ENCODE data around the gene SLIT3.
"Not testable (repeated sequence)": the region's sequence is repeated elsewhere in the genome, so short reads cannot be mapped to it uniquely, and the experiment has no call there.

SLIT3 gene

DNA sequence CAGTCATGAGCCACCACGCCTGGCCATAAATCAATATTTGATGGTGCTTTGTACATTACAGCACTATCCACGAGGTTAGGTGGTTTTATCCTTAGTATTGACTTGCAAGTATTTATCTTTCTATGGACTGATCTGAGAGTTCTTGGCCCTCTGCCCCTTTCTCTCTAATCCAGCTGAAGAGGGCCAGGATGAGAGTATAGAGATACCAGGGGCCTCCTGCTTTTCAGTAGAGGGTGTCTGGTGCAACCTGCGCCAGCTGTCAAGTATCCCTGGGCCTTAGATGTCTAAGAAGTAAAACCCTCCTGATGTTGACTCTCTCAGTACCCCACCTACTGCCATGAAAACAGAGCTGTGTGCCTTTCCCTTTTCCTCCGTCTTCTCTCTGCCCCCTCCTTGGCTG, 153.4 kb downstream of the SLIT3 start:
- H3K36me3 ChIP-seq (replicated peaks; ENCODE audit: low read depth, low read length), result no peaks in the 10 kb centered on the region
- no peaks in the 10 kb centered on the region for H4K20me1 ChIP-seq (ENCODE audit: insufficient read depth, low read length)
- TF ChIP-seq, protein P1, sequence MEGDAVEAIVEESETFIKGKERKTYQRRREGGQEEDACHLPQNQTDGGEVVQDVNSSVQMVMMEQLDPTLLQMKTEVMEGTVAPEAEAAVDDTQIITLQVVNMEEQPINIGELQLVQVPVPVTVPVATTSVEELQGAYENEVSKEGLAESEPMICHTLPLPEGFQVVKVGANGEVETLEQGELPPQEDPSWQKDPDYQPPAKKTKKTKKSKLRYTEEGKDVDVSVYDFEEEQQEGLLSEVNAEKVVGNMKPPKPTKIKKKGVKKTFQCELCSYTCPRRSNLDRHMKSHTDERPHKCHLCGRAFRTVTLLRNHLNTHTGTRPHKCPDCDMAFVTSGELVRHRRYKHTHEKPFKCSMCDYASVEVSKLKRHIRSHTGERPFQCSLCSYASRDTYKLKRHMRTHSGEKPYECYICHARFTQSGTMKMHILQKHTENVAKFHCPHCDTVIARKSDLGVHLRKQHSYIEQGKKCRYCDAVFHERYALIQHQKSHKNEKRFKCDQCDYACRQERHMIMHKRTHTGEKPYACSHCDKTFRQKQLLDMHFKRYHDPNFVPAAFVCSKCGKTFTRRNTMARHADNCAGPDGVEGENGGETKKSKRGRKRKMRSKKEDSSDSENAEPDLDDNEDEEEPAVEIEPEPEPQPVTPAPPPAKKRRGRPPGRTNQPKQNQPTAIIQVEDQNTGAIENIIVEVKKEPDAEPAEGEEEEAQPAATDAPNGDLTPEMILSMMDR (IDR thresholded peaks at IDR 0.05; ENCODE audit: low read depth, low read length), result no peak
- no peak for TF ChIP-seq EZH2phosphoT487 (IDR thresholded peaks at IDR 0.05; ENCODE audit: low read depth)
- H3K27ac ChIP-seq (ENCODE audit: low read length), result no peak overlapping the region
- H3K79me2 ChIP-seq (ENCODE audit: low read length), result no peaks in the 10 kb centered on the region
- H3K4me3 ChIP-seq (ENCODE audit: low read length), result no peak overlapping the region
- H3K9me3 ChIP-seq (ENCODE audit: insufficient read depth, low read length), result no peaks in the 10 kb centered on the region
- H3K4me1 ChIP-seq (ENCODE audit: low read length), result no peaks in the 10 kb centered on the region
- no peak overlapping the region for H3K4me2 ChIP-seq (ENCODE audit: low read length)
- H2AFZ ChIP-seq (ENCODE audit: low read depth, low read length), result no peak overlapping the region
- H3K27me3 ChIP-seq (ENCODE audit: low read depth, low read length), result peaks cover 61% of the 10 kb centered on the region
- H3K9ac ChIP-seq (ENCODE audit: low read length), result no peak overlapping the region

DNA sequence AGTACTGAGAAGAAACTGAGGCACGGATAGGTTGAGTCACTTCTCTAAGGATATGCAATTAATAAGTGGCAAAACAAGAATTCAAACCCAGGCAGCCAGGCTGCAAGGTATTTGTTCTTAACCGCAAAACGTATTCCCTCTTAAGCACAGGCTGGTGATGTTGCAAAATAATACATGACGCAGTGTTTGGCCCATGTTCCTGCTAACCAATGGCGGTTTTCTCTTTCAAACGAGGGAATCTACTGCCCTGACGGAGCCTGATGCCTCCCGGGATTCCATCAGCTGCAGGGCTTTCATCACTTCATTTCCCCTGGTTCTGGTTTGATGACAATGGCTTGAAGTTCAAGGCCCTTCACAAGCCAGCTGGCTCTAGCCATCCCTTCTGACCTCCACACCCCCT, 154.8 kb downstream of the SLIT3 start:
- Histone ChIP-seq H3K4me3 (ENCODE audit: low read length) (no peak overlapping the region), H3K27ac (ENCODE audit: low read length) (no peak overlapping the region), H3K4me1 (ENCODE audit: low read length) (no peaks in the 10 kb centered on the region), H3K9ac (ENCODE audit: low read length) (no peak overlapping the region), H3K4me2 (ENCODE audit: low read length) (no peak overlapping the region), H3K9me3 (ENCODE audit: insufficient read depth, low read length) (no peaks in the 10 kb centered on the region), H3K36me3 (replicated peaks; ENCODE audit: low read depth, low read length) (no peaks in the 10 kb centered on the region), H3K79me2 (ENCODE audit: low read length) (no peaks in the 10 kb centered on the region), H3K27me3 (ENCODE audit: low read depth, low read length) (peaks cover 49% of the 10 kb centered on the region), H2AFZ (ENCODE audit: low read depth, low read length) (no peak overlapping the region), H4K20me1 (ENCODE audit: insufficient read depth, low read length) (no peaks in the 10 kb centered on the region)
- no peak for TF ChIP-seq EZH2phosphoT487 (IDR thresholded peaks at IDR 0.05; ENCODE audit: low read depth)
- TF ChIP-seq, protein P1 (IDR thresholded peaks at IDR 0.05; ENCODE audit: low read depth, low read length), result no peak

DNA sequence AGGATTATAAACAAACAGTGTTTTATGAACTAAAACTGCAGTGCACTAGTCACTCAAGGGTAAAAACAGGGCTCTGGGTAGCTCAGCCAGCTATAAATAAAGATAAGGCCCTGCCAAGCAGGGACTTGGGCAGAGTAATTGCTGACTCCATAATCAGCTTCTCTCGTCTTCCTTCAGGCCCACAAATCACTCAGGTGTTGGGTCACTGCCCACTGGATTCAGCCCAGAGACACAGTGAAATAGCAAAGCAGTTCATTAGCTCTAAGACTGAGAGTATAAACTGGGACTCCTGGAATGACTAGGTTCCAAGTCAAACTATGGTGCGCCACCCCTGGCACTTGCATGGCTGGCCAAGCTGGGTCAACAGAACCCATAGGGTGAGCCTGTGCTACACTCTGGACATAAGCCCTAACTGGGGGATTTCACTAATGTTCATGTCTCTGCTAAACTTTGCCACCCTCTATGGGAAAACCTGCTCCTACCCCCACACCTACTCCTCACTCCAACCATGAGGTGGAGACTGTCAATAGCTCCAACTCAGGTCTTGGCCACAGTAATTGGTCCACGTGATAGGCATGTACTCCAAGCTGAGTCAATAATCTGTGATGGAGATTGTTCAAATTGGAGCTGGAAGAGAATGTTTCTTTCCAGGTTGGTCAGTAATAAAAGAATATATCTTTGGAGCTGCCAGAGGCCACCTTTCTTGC, 158.5 kb downstream of the SLIT3 start:
- Histone ChIP-seq H3K79me2 (ENCODE audit: low read length) (no peaks in the 10 kb centered on the region), H4K20me1 (ENCODE audit: insufficient read depth, low read length) (no peaks in the 10 kb centered on the region), H3K9ac (ENCODE audit: low read length) (no peak overlapping the region), H3K27me3 (ENCODE audit: low read depth, low read length) (peaks cover 26% of the 10 kb centered on the region), H3K4me2 (ENCODE audit: low read length) (no peak overlapping the region), H3K4me3 (ENCODE audit: low read length) (no peak overlapping the region), H3K36me3 (replicated peaks; ENCODE audit: low read depth, low read length) (no peaks in the 10 kb centered on the region), H3K4me1 (ENCODE audit: low read length) (no peaks in the 10 kb centered on the region), H3K9me3 (ENCODE audit: insufficient read depth, low read length) (no peaks in the 10 kb centered on the region), H3K27ac (ENCODE audit: low read length) (no peak overlapping the region), H2AFZ (ENCODE audit: low read depth, low read length) (no peak overlapping the region)
- TF ChIP-seq, protein P1 (IDR thresholded peaks at IDR 0.05; ENCODE audit: low read depth, low read length), result no peak
- TF ChIP-seq EZH2phosphoT487 (IDR thresholded peaks at IDR 0.05; ENCODE audit: low read depth), result no peak

- not testable (repeated sequence) for H3K9ac ChIP-seq (ENCODE audit: low read length); H4K20me1 ChIP-seq (ENCODE audit: insufficient read depth, low read length); H3K36me3 ChIP-seq (replicated peaks; ENCODE audit: low read depth, low read length); H3K4me2 ChIP-seq (ENCODE audit: low read length); H3K4me3 ChIP-seq (ENCODE audit: low read length); H3K9me3 ChIP-seq (ENCODE audit: insufficient read depth, low read length); H3K27ac ChIP-seq (ENCODE audit: low read length); H2AFZ ChIP-seq (ENCODE audit: low read depth, low read length); H3K79me2 ChIP-seq (ENCODE audit: low read length); H3K4me1 ChIP-seq (ENCODE audit: low read length)
- peaks cover 20% of the 10 kb centered on the region for H3K27me3 ChIP-seq (ENCODE audit: low read depth, low read length)
Observed at GRCh38 chr5:169140215-169140614, 160.7 kb downstream of the SLIT3 start.
